GM10266 (cell line): ENCODE data around the gene ZMIZ1.

Experiments
- DNase-seq: peaks from one replicate; pipeline ENCODE4 v3.0.0; 2012; ENCODE audit errors: extremely low spot score
- TF ChIP-seq, protein P1 (sequence below): IDR thresholded peaks from 2 replicates; pipeline ENCODE4 v1.5.1; 2012; ENCODE audit warnings: mild to moderate bottlenecking, low read depth; ENCODE audit not compliant: control insufficient read depth, insufficient read depth; ENCODE audit errors: missing control alignments

The ZMIZ1 gene

GRCh38 chr10:79082631-79083596 is 14.1 kb downstream of the ZMIZ1 start:
- no peak for DNase-seq
- TF ChIP-seq, protein P1, sequence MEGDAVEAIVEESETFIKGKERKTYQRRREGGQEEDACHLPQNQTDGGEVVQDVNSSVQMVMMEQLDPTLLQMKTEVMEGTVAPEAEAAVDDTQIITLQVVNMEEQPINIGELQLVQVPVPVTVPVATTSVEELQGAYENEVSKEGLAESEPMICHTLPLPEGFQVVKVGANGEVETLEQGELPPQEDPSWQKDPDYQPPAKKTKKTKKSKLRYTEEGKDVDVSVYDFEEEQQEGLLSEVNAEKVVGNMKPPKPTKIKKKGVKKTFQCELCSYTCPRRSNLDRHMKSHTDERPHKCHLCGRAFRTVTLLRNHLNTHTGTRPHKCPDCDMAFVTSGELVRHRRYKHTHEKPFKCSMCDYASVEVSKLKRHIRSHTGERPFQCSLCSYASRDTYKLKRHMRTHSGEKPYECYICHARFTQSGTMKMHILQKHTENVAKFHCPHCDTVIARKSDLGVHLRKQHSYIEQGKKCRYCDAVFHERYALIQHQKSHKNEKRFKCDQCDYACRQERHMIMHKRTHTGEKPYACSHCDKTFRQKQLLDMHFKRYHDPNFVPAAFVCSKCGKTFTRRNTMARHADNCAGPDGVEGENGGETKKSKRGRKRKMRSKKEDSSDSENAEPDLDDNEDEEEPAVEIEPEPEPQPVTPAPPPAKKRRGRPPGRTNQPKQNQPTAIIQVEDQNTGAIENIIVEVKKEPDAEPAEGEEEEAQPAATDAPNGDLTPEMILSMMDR: no peak

DNA sequence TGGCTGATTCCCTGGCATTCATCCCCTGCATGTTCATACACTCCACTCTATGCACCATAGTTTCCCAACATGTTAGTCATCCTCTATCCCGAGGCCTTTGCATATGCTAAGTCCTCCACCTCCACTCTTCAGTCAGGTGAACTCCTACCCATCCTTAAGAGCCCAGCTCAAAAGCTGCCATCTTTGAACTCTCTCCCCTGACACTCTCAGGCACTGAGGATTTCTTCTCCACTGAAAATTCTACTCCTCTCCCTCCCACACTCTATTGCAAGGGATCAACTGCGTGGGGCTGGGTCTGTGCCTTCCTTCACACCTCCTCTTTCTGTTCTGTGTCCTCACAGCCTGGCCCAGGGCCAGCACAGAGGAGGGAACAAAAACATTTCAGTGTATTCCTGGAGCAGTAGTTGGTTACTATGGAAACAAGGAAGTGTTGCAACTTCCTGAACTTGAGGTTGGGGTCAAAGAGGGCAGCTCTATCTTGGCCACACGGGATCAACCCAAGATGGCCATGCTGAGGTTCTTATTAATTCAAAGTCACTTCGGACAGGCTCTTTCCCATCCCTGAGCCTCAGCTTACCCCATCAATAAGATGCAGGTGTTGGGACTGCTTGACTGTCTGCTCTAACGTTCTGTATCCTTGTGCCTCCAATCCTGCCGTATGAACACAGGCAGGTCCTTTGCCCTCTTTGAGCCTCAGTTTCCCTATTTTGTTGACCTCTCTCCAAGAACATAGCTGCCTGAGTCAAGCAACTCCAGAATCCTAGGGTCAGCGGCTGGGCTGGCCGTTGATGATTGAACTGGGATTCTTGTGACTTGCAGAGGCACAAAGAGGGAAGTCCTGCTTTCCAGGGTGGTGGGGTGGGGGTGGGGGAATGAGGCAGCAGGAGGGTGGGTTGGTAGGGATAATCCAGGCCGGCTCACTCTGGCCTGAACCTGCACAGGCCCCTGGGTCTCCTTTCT is 15.5 kb downstream of the ZMIZ1 start:
- TF ChIP-seq, protein P1: no peak
- DNase-seq: no peak

GRCh38 chr10:79084972-79085597 is 16.3 kb downstream of the ZMIZ1 start:
- DNase-seq: no peak
- TF ChIP-seq, protein P1: no peak

- TF ChIP-seq, protein P1: no peak
Measured at GRCh38 chr10:79086822-79087221, 18.1 kb downstream of the ZMIZ1 start.

GRCh38 chr10:79087721-79088120 is 19.0 kb downstream of the ZMIZ1 start:
- no peak for DNase-seq
- TF ChIP-seq, protein P1: no peak

More at GRCh38 chr10:79086822-79087221, 18.1 kb downstream of the ZMIZ1 start:
- no peak for DNase-seq

DNA sequence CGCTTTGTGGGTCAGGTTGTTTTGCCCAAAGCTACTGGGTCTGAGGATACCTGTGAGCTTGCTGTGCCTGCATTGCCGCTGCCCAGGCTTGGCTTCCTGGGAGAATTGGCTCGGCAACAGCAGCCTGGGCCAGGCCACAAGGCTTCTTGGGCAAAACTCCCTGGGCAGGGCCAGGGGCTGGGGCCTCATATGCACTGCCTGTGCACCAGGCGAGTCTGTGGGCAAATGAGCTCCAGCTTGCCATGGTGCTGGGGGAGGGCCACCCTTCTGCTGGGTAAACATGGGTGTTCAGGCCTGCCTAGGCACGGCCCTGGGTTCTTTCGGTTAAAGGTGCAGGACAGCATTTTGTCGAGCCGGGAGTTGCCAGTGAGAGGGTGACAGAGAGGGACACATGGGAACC is 19.4 kb downstream of the ZMIZ1 start:
- TF ChIP-seq, protein P1: no peak
- DNase-seq: no peak
